ENCODE data around the gene GRM8. TPM values are rescaled to one million over a fixed set of nuclear protein-coding genes. Genes with fewer than 3 reads are reported as not detected.

The GRM8 gene
- total and polyA plus RNA-seq, 4 experiments from 2014 or later = not detected

DNA sequence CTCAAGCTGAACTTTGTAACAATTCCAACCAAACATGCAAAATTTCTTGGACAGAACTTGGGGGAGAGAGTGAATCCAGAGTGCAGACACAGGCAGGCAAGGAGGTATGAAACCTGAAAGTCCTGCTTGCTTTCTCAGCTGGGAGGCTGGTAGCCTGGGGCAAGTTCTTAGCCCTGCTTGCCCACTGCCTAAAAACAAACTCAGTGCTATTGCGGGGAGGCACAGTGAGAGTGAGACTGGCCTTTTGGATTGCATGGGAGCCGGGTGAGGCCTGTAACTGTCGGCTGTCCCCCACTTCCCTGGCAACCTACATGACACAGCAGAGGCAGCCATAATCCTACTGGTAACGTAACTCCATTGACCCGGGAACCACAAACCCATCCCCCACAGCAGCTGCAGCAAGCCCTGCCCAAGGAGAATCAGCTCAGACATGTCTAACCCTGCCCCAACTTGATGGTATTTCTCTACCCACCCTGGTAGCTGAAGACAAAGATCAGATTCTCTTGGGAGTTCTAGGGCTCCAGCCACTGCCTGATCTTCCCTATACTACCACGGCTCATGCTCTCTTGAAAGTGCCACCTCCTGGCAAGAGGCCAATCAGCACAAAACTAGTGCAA, 663.6 kb downstream of the GRM8 start:
- Histone ChIP-seq H3K27ac (ENCODE audit: low read depth, low read length) (no peak overlapping the region), H3K4me1 (ENCODE audit: insufficient read depth, low read length) (no peaks in the 10 kb centered on the region), H3K36me3 (ENCODE audit: insufficient read depth, low read length) (no peaks in the 10 kb centered on the region), H3K9me3 (ENCODE audit: control insufficient read depth in 1 of 2, low read length in 2 of 2) (no peaks in the 10 kb centered on the region), H3K4me3 (ENCODE audit: low read length in 2 of 2) (no peak overlapping the region), H3K27me3 (ENCODE audit: insufficient read depth, low read length) (no peaks in the 10 kb centered on the region)
- Mint-ChIP-seq H3K4me3 (no peak overlapping the region), H3K4me1 (no peaks in the 10 kb centered on the region), H3K36me3 (no peaks in the 10 kb centered on the region), H3K9me3 (peaks cover 0 to 17% (median 3%) of the 10 kb centered on the region in 8 donors), H3K27me3 (no peaks in the 10 kb centered on the region), H3K27ac (no peak overlapping the region)
- no peak for DNase-seq
- ChIA-PET POLR2A (ENCODE audit: partially characterized antibody) (no interaction called here), CTCF (ENCODE audit: partially characterized antibody) (no interaction called here)
- intact Hi-C loops (cut with micrococcal nuclease) = no loop called here

DNA sequence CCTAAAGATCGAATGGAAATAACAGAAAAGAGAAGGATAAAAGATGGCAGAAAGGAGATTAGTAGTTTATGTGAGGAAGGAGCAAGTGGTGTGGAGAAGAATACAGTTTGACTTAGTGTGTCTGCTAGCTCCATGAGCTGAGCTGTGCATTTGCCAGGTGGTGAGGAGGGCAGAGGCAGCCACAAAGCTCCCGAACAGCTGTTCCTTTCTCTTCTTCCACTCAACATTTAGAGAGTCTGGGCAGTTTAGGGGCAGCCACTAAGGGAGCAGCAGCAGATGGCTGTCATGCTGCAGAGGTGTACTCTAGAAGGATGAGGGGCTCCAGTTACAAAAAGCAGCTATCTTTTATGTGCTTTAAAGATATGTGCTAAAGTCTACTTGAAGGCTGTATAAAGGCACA, 674.4 kb downstream of the GRM8 start:
- no peak overlapping the region for H3K4me3 ChIP-seq (ENCODE audit: low read length in 2 of 2)
- no peaks in the 10 kb centered on the region for H3K9me3 ChIP-seq (ENCODE audit: control insufficient read depth in 1 of 2, low read length in 2 of 2)
- H3K27ac ChIP-seq (ENCODE audit: low read depth, low read length) = no peak overlapping the region
- intact Hi-C loops (cut with micrococcal nuclease) = no loop called here
- DNase-seq = no peak
- no peaks in the 10 kb centered on the region for H3K27me3 ChIP-seq (ENCODE audit: insufficient read depth, low read length)
- CTCF ChIA-PET (ENCODE audit: partially characterized antibody) = no interaction called here
- Mint-ChIP-seq H3K9me3 (peaks cover 0 to 12% (median 4%) of the 10 kb centered on the region in 8 donors), H3K4me3 (no peak overlapping the region), H3K27ac (no peak overlapping the region), H3K36me3 (no peaks in the 10 kb centered on the region), H3K4me1 (no peaks in the 10 kb centered on the region), H3K27me3 (no peaks in the 10 kb centered on the region)
- no peaks in the 10 kb centered on the region for H3K4me1 ChIP-seq (ENCODE audit: insufficient read depth, low read length)
- POLR2A ChIA-PET (ENCODE audit: partially characterized antibody) = no interaction called here
- H3K36me3 ChIP-seq (ENCODE audit: insufficient read depth, low read length) = no peaks in the 10 kb centered on the region

DNA sequence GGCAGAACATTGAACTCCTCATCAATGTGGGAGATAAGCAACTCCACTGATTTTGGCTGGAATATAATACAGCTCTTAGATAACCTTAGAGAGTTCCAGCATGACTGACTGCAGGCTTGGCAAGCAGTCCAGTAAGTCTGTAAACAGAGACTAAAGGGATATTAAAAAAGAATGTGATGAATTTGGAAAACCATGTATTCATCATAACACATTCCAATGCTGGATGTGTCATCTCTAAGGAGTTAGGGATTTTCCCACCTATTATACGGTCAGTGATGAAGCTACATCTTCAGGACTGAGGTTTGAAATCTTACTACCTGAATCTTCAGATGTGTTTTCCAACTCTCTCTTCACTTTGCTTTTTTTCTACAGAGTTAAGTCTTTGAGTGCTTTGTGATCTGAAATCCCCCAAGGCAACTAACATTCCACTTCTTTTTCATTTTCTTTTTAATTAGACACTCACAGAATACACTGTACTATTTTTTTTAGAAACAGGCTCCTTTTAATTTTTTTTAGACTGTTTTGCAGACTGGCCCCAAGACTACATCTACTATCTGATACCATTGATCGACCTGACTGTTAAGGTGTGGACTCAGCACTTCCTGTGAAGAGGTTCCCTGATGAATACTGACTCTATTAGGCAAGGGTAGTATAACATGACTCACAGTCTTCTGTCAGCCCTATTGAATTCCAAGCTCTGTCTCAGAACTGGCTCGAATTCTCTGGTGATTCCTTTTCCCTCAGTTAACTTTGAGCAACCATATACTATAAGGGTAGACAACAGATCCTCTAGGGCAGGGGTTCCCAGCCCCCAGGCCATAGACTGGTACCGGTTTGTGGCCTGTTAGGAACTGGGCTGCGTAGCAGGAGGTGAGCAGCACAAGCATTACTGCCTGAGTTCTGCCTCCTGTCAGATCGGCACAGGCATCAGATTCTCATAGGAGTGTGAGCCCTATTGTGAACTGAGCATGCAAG, 678.2 kb downstream of the GRM8 start:
- Histone ChIP-seq H3K27ac (ENCODE audit: low read depth, low read length) (no peak overlapping the region), H3K4me1 (ENCODE audit: insufficient read depth, low read length) (no peaks in the 10 kb centered on the region), H3K36me3 (ENCODE audit: insufficient read depth, low read length) (no peaks in the 10 kb centered on the region), H3K4me3 (ENCODE audit: low read length in 2 of 2) (no peak overlapping the region), H3K9me3 (ENCODE audit: control insufficient read depth in 1 of 2, low read length in 2 of 2) (no peaks in the 10 kb centered on the region), H3K27me3 (ENCODE audit: insufficient read depth, low read length) (no peaks in the 10 kb centered on the region)
- DNase-seq = no peak
- no peak overlapping the region for H3K4me3 Mint-ChIP-seq
- intact Hi-C loops (cut with micrococcal nuclease) = no loop called here
- no peaks in the 10 kb centered on the region for H3K4me1 Mint-ChIP-seq
- ChIA-PET CTCF (ENCODE audit: partially characterized antibody) (no interaction called here), POLR2A (ENCODE audit: partially characterized antibody) (no interaction called here)
- H3K9me3 Mint-ChIP-seq = peaks cover 0 to 12% (median 6%) of the 10 kb centered on the region in 8 donors
- H3K36me3 Mint-ChIP-seq = no peaks in the 10 kb centered on the region
- H3K27me3 Mint-ChIP-seq = no peaks in the 10 kb centered on the region
- H3K27ac Mint-ChIP-seq = no peak overlapping the region

DNA sequence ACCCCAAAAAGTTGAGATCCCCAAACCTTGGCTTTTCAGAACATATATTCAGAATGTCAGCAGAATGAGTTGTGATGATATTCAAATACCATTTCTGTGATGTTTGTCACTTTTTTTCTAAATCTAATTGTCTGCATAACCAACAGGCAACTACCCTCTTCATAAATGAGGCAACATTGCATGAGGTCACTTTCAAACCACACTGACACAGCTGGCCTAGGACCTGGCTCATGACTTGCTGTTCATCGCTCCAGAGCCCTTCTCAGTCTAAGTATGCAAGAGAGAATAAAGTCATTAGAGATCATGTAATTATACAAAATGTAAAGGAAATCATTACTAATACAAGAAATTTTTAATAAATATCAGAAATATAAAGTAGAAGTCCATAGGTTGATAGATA, 681.9 kb downstream of the GRM8 start:
- H3K27ac ChIP-seq (ENCODE audit: low read depth, low read length) = no peak overlapping the region
- H3K4me1 Mint-ChIP-seq = no peaks in the 10 kb centered on the region
- H3K27ac Mint-ChIP-seq = no peak overlapping the region
- no peaks in the 10 kb centered on the region for H3K4me1 ChIP-seq (ENCODE audit: insufficient read depth, low read length)
- ChIA-PET CTCF (ENCODE audit: partially characterized antibody) (no interaction called here), POLR2A (ENCODE audit: partially characterized antibody) (no interaction called here)
- no peaks in the 10 kb centered on the region for H3K36me3 Mint-ChIP-seq
- H3K27me3 ChIP-seq (ENCODE audit: insufficient read depth, low read length) = no peaks in the 10 kb centered on the region
- DNase-seq = no peak
- H3K27me3 Mint-ChIP-seq = no peaks in the 10 kb centered on the region
- H3K9me3 Mint-ChIP-seq = peaks cover 0 to 6% (median under 1%) of the 10 kb centered on the region in 8 donors
- H3K9me3 ChIP-seq (ENCODE audit: control insufficient read depth in 1 of 2, low read length in 2 of 2) = no peaks in the 10 kb centered on the region
- no peaks in the 10 kb centered on the region for H3K36me3 ChIP-seq (ENCODE audit: insufficient read depth, low read length)
- intact Hi-C loops (cut with micrococcal nuclease) = no loop called here
- no peak overlapping the region for H3K4me3 ChIP-seq (ENCODE audit: low read length in 2 of 2)
- no peak overlapping the region for H3K4me3 Mint-ChIP-seq

DNA sequence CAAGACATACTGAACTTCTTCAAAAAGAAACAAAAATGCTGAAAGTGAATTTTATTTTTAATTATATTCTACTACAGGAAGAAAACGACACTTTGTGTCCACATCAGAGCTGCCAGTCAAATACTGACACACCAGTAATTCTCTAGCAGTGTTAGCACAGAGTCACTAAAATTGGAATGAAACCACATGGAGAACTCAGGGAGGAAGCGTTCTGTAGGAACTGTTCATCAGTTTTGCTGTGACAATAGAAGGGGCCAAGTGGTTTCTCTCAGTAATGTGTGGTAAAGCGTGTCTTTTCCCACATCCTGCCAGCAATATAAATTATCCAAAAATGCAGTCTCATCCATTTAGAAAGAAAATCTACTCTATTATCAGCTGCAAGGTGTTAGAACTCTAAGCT, 683.3 kb downstream of the GRM8 start:
- Histone ChIP-seq H3K27me3 (ENCODE audit: insufficient read depth, low read length) (no peaks in the 10 kb centered on the region), H3K27ac (ENCODE audit: low read depth, low read length) (no peak overlapping the region), H3K9me3 (ENCODE audit: control insufficient read depth in 1 of 2, low read length in 2 of 2) (no peaks in the 10 kb centered on the region), H3K4me3 (ENCODE audit: low read length in 2 of 2) (no peak overlapping the region), H3K4me1 (ENCODE audit: insufficient read depth, low read length) (no peaks in the 10 kb centered on the region), H3K36me3 (ENCODE audit: insufficient read depth, low read length) (no peaks in the 10 kb centered on the region)
- no peak overlapping the region for H3K27ac Mint-ChIP-seq
- no peaks in the 10 kb centered on the region for H3K36me3 Mint-ChIP-seq
- peaks cover 0 to 7% (median under 1%) of the 10 kb centered on the region in 8 donors for H3K9me3 Mint-ChIP-seq
- H3K4me3 Mint-ChIP-seq = no peak overlapping the region
- POLR2A ChIA-PET (ENCODE audit: partially characterized antibody) = interaction anchor here (0.6 kb wide), 1 partner anchor 32 kb away, joined by 3 read pairs; no protein-coding TSS in a partner anchor
- no peaks in the 10 kb centered on the region for H3K4me1 Mint-ChIP-seq
- intact Hi-C loops (cut with micrococcal nuclease) = no loop called here
- no peak for DNase-seq
- no peaks in the 10 kb centered on the region for H3K27me3 Mint-ChIP-seq
- CTCF ChIA-PET (ENCODE audit: partially characterized antibody) = no interaction called here

DNA sequence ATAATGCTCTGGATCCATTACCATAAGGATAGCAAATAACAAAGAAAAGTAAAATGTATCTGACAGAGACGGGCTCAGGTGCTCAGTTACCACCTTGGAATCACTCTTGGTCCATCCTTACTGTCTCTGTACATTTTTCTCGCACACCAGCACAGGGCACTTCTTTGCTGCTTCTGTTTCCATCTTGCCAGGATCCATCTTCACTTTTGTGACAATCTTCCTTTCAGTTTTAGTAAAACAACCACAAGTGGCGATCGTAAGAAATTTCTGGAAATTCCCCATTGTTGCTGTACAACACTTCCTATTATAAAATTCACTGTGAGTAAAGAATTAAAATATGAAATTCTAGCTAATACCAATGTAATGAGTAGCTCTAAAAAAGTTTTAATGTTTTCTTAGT, 695.5 kb downstream of the GRM8 start:
- Histone ChIP-seq H3K4me3 (ENCODE audit: low read length in 2 of 2) (no peak overlapping the region), H3K27ac (ENCODE audit: low read depth, low read length) (no peak overlapping the region), H3K9me3 (ENCODE audit: control insufficient read depth in 1 of 2, low read length in 2 of 2) (no peaks in the 10 kb centered on the region), H3K27me3 (ENCODE audit: insufficient read depth, low read length) (no peaks in the 10 kb centered on the region), H3K36me3 (ENCODE audit: insufficient read depth, low read length) (no peaks in the 10 kb centered on the region), H3K4me1 (ENCODE audit: insufficient read depth, low read length) (no peaks in the 10 kb centered on the region)
- Mint-ChIP-seq H3K4me1 (no peaks in the 10 kb centered on the region), H3K4me3 (no peak overlapping the region), H3K9me3 (peaks cover 0 to 6% (median 0%) of the 10 kb centered on the region in 8 donors), H3K27ac (no peak overlapping the region), H3K36me3 (no peaks in the 10 kb centered on the region), H3K27me3 (no peaks in the 10 kb centered on the region)
- no peak for DNase-seq
- intact Hi-C loops (cut with micrococcal nuclease) = no loop called here
- CTCF ChIA-PET (ENCODE audit: partially characterized antibody) = no interaction called here
- POLR2A ChIA-PET (ENCODE audit: partially characterized antibody) = no interaction called here

DNA sequence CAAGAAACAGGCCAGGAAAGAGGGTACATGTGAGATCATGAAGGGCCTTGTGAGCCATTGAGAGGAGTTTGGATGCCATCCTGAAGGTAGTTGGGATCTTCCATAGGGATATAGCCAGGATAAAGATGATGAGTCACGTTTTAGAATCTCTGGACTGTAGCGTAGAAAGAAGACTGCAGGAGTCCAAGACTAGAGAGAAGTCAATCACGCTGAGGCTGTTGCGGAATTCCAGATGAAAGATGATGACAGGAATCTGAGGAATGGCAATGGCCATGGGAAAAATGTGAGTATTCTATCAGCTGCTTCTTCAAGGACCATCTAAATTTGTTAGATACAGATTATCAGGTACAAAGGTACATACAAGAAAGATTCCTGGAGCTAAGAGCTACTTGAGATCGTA, 711.3 kb downstream of the GRM8 start:
- POLR2A ChIA-PET (ENCODE audit: partially characterized antibody) = no interaction called here
- no peaks in the 10 kb centered on the region for H3K36me3 ChIP-seq (ENCODE audit: insufficient read depth, low read length)
- CTCF ChIA-PET (ENCODE audit: partially characterized antibody) = interaction anchor here (1.4 kb wide), 1 partner anchor 11 kb away, joined by 3 read pairs; no protein-coding TSS in a partner anchor
- Mint-ChIP-seq H3K9me3 (peaks cover 0 to 3% (median 0%) of the 10 kb centered on the region in 8 donors), H3K4me3 (no peak overlapping the region), H3K4me1 (no peaks in the 10 kb centered on the region), H3K27me3 (no peaks in the 10 kb centered on the region), H3K36me3 (no peaks in the 10 kb centered on the region), H3K27ac (no peak overlapping the region)
- H3K4me1 ChIP-seq (ENCODE audit: insufficient read depth, low read length) = no peaks in the 10 kb centered on the region
- intact Hi-C loops (cut with micrococcal nuclease) = no loop called here
- no peak for DNase-seq
- H3K27me3 ChIP-seq (ENCODE audit: insufficient read depth, low read length) = no peaks in the 10 kb centered on the region
- H3K27ac ChIP-seq (ENCODE audit: low read depth, low read length) = no peak overlapping the region
- no peak overlapping the region for H3K4me3 ChIP-seq (ENCODE audit: low read length in 2 of 2)
- H3K9me3 ChIP-seq (ENCODE audit: control insufficient read depth in 1 of 2, low read length in 2 of 2) = no peaks in the 10 kb centered on the region
